GM21447 (cell line): ENCODE data around the gene DLG2.

Experiments
- ATAC-seq: cut with Tn5 transposase; IDR thresholded peaks from one replicate; pipeline ENCODE4 v1.9.1; 2021; ENCODE audit not compliant: unreplicated experiment

Gene DLG2

DNA sequence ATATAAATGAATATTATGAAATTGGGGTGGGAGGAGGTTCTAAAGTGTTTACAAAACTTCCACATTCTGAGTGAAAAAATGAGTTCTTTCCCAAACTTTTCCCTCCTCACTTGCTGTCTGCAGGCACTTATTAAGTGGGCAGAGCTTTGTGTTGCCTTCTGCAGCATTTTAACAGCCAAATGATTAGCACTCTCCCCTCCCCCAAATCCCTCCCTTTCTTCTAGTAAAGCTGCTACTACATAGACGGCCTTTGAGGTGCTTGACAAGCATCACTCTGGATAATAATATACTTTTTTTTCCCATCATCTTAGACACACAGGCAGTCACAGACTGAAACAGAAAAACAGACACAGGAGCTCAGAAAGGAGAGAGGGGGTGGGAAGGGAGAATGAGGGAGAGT lies 493.5 kb downstream of the DLG2 start:
- no peak for ATAC-seq

GRCh38 chr11:85132851-85133585 lies 494.1 kb downstream of the DLG2 start:
- ATAC-seq, result no peak

GRCh38 chr11:85127349-85127748 lies 499.8 kb downstream of the DLG2 start:
- ATAC-seq, result no peak

- ATAC-seq, result peak; percentile 95
Measured at GRCh38 chr11:85123752-85124231, 503.4 kb downstream of the DLG2 start.

DNA sequence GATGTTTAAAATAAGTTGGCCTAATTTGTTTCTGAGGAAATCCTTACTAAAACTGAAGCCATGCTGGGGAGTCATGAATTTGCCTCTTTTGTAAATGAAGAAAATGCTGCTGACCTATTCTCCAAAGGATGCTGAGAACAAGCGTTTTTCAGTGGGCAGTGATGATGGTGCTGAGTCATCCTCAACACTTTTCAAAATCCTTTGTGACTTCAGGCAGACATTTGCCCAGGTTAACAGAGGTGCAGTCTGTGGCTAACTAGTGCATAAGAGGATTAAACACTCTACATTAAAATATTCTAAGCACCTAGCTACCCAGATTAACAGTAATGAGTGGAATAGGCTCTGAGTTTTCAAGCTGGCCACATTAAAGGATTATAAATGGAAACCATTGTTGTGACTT lies 509.0 kb downstream of the DLG2 start:
- no peak for ATAC-seq

DNA sequence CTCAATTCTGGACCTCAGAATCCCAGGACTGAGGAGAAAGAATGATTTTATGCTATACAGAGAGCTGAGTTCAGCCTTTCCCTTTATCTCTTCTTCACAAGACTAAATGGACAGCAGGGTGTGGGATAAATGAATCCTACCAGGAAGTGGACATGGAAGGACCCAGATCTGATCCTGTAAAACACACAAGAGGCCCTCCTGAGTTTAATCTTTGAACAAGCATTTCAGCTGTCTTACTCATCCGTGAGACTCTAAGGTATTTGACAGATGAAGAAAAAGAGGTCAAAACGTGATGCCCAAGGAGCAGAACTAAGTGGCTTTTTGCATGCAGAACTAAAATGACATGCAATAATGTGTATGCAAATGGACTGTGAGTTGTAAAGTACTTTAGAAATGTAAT lies 511.3 kb downstream of the DLG2 start:
- ATAC-seq, result no peak

DNA sequence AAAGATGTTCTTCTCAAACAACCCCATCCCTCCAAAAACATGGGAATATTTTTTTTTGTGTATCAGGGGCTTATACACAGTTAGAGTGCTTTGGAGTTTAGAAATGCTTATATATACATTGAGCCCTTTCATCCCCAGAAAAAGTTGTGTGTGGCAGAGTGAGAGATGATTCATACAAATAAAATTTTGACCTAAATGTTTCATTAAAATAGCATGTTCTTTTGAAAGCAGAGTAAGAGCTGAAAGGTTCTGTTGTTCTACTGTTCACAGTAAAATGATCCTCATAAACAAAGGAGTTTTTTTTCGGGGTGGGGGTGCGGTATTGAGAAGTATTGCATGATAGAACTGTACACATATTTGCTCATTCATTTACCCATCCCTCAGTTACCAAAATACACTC lies 512.4 kb downstream of the DLG2 start:
- ATAC-seq, result no peak

GRCh38 chr11:85110246-85110645 lies 516.9 kb downstream of the DLG2 start:
- peak; percentile 93 for ATAC-seq

GRCh38 chr11:85109141-85109540 lies 518.0 kb downstream of the DLG2 start:
- peak; percentile 66 for ATAC-seq

GRCh38 chr11:85105868-85106267 lies 521.3 kb downstream of the DLG2 start:
- no peak for ATAC-seq

DNA sequence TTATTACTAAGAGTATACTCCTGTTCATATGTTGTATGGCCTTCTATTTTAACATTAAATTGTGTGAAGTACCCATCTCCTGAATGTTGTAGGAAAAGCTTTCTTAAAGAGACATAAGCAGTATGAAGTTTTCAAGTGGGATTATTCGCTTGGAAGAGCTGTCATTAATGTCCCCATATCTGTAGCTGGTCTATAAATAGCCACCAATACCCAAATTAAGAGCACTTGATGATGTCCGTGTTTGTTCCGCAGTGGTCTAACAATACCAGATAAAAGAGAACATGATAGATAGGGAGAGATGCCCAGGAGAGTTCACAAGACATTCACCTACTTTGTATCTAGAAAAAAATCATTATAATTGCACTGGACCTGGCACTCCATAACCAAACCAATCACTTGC lies 527.6 kb downstream of the DLG2 start:
- ATAC-seq, result no peak

DNA sequence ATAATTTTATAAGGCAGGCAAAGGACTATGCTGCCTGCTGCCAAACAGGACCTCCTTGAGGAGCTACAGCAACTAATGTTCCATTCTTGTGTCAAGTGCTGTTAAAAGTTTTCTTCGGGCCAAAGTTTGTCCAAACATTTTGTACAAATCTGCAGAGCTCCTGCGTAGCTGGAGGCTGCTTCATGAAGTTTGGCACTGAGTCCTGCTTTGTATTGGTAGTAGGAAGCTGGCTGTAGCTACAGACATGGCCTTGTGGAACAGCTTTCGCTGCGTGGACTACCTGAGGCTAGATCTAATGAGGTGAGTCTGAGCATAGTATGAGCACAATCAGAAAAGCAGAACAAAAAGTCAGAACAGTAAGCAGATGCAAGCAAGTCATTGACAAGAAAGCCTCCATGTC lies 528.1 kb downstream of the DLG2 start:
- no peak for ATAC-seq

DNA sequence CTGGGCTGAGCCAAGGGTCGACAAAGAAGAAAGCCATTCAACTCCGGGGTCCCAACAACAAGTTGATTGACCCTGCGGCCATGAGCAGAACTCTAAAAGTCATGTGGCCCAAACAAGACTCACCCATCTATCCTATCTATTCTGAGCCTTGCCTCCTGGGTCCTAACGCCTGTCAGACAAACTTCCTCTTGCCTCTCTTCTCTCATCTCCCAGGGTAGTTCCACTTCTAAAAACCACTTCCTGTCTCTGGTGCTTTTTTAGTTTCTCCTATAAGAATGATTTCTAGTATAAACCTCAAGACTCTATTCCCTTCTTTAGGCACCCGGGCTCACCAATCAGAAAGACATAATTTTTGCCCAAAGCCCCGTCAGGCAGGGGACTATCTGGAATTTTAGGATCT lies 530.2 kb downstream of the DLG2 start:
- ATAC-seq, result peak; percentile 83

- no peak for ATAC-seq
Measured at GRCh38 chr11:85095239-85095638, 531.9 kb downstream of the DLG2 start.

DNA sequence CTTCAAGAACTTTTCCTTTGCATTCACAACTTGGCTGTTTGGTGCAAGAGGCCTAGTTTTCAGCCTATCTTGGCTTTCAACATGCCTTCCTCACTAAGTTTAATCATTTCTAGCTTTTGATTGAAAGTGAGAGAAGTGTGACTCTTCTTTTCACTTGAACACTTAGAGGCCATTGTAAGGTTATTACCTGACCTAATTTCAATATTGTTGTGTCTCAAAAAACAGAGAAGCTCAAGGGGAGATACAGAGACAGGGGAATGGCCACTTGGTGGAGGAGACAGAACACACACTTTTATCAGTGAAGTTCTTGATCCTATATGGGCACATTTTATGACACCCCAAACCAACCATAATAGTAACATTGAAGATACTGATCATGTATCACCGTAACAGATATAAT lies 532.3 kb downstream of the DLG2 start:
- ATAC-seq, result no peak

DNA sequence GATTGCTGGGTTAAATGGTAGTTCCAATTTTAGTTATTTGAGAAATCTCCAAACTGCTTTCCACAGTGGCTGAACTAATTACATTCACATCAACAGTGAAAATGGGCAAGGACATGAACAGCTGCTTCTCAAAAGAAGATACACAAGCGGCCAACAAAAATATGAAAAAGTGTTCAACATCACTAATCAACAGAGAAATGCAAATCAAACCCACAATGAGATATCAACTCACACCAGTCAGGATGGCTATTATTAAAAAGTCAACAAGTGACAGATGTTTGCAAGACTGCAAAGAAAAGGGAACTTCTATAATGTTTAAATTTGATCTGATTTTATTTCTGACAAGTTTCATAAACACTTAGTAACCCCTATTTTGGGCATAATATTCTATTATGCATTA lies 537.5 kb downstream of the DLG2 start:
- ATAC-seq, result peak; percentile 64

GRCh38 chr11:85088286-85088685 lies 538.9 kb downstream of the DLG2 start:
- no peak for ATAC-seq

DNA sequence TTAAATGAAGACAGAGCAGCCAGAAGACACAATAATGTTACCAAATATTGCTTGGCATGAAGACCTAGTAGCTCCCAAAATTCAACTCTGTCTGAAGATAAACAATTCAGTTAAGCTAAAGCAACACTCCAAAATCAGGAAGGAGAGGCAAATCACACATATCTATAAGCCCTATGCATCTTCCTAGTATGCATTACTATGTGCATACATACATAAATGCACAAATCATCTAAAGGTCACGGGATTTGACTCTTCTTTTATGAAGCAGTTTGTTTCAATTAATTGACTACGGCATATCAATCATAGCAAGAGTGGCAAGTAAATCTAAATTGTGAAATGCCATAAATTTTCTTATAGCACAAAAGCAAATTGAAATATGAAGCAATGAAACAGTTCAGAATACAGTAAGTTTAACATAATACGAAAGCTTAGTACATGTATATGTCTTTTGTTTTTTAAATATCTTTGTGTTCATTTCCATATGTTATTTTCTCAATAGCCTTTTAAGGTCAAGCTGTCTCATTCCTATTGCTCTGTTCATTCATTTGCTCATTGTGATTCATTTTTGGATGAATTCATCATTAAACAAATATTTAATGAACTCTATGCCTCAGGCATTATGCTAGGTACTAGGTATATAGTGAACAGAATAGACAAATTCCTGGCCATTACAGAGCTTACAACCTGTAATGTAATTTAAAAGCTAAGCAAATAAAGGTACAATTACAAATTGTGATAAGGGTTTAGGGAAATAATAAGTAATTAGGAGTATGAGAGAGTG lies 540.5 kb downstream of the DLG2 start:
- ATAC-seq, result no peak

DNA sequence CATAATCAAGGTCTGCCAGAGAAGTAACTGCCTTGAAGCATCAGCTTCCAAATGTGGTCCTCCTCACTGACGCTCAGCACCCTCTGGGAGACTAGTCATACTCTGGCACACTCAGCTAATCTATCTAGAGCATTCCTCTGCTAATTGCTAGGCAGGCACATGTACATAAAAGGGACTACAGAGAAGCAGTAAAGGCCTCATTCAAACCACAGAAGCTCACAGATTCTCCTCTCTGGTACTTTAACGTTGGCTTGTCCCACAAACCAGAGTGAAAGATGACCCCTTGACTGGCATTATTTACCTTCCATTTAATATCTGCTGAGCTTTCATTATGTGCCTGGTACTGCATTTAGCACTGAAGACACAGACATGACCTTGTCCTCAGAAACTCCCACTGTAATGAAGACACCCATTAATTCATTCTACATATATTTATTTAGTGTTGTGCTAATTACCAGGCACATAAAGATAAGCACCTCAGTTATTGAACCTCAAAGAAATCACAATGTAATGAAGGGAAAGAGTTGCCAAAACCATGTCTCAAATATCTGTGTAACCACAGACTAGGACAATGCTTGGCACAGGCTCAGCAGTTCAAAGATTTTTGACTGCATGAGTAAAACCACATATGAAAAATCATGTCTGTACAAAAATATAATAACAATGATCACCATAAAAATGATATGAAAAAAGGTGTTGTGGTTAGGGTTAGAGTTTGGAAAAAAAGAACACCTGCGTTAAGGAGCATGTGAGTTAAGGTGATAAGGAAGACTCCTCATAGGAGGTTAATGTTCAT lies 550.4 kb downstream of the DLG2 start:
- no peak for ATAC-seq

GRCh38 chr11:85062659-85063058 lies 564.5 kb downstream of the DLG2 start:
- ATAC-seq, result peak; percentile 99

- ATAC-seq, result no peak
Measured at GRCh38 chr11:85052636-85053035, 574.5 kb downstream of the DLG2 start.

DNA sequence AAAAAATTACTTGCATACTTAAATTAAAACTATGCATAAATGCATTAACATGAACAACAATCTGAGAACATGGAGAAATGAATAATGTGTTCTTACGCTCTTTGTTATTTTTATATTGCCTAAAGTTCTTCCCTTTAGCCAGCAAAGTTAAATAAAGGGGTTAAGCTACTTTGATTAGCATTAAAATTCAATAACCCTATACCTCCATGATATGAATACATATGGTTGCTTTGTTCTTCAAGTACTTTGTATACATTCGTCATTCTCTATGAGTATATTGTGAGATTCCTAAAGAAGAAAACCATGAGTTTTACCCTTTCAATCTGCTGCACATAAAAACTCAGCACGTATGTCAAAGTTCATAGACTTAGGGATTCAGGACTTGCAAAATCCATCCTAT lies 578.3 kb downstream of the DLG2 start:
- ATAC-seq, result no peak
